Heart left ventricle (tissue), 16 donors: ENCODE results near the gene RNGTT. TPM values are rescaled to one million over a fixed set of nuclear protein-coding genes. Genes with fewer than 3 reads are reported as not detected.

Experiments
- ATAC-seq, 4 donors: fragments of 200-7000 bp; cut with Tn5 transposase; one replicate each; pipeline ENCODE4 v1.9.1; 2020 to 2022; ENCODE audit warnings: moderate library complexity in 4 of 4, mild to moderate bottlenecking in 3 of 4, moderate number of reproducible peaks in 1 of 4
- DNase-seq, 5 donors: peaks; one replicate each; pipeline ENCODE4 v3.0.0-alpha.2; 2020
- H3K27ac ChIP-seq, 12 donors: fragments of 200-600 bp; sonication (generic) in 4 of 12; one replicate each; pipeline versions ENCODE4 v1.5.0 to v1.8.0; 2016 to 2022; ENCODE audit warnings: mild to moderate bottlenecking in 2 of 12
- H3K27me3 ChIP-seq, 9 donors: fragments of 200-600 bp; sonication (generic) in 2 of 9; one replicate each; pipeline versions ENCODE4 v1.5.1 to v1.8.0; 2016 to 2022; ENCODE audit warnings: mild to moderate bottlenecking in 3 of 9
- H3K36me3 ChIP-seq, 9 donors: fragments of 200-600 bp; sonication (generic) in 2 of 9; one replicate each; pipeline versions ENCODE4 v1.5.0 to v1.8.0; 2018 to 2022; ENCODE audit warnings: mild to moderate bottlenecking in 2 of 9
- H3K4me1 ChIP-seq, 12 donors: fragments of 200-600 bp; sonication (generic) in 4 of 12; one replicate each; pipeline versions ENCODE4 v1.5.0 to v1.8.0; 2016 to 2022; ENCODE audit warnings: mild to moderate bottlenecking in 3 of 12
- H3K4me3 ChIP-seq, 12 donors: fragments of 200-600 bp; sonication (generic) in 4 of 12; one replicate each; pipeline versions ENCODE4 v1.5.0 to v1.8.0; 2017 to 2022; ENCODE audit warnings: mild to moderate bottlenecking in 9 of 12, moderate library complexity in 4 of 12
- H3K9me3 ChIP-seq, 12 donors: fragments of 200-600 bp; sonication (generic) in 4 of 12; one replicate each; pipeline versions ENCODE4 v1.5.0 to v1.8.0; 2016 to 2022; ENCODE audit warnings: mild to moderate bottlenecking in 1 of 12
- CTCF ChIP-seq, 12 donors: fragments of 200-600 bp; sonication (generic) in 4 of 12; IDR thresholded peaks; one replicate each; pipeline versions ENCODE4 v1.5.0 to v1.8.0; 2018 to 2022; ENCODE audit warnings: antibody characterized with exemption in 12 of 12, mild to moderate bottlenecking in 5 of 12
- POLR2A ChIP-seq, 2 donors: fragments of 450-650 bp; IDR thresholded peaks; one replicate each; pipeline ENCODE4 v1.6.1; 2017; ENCODE audit warnings: antibody characterized with exemption in 2 of 2, mild to moderate bottlenecking in 2 of 2, moderate library complexity in 2 of 2
- WGBS, 4 donors: extraction: QIAGEN DNeasy Blood & Tissue Kit in 2 of 4; methylation state at CpG; one replicate each; pipeline versions ENCODE4 v1.1.5 to v1.1.7; 2013 to 2018; 5-methylcytosine and 5-hydroxymethylcytosine counted together
- intact Hi-C, 10 donors: fragments of 100-400 bp; cut with DNase I; formaldehyde crosslinking; loops; one replicate each; pipeline versions ENCODE4 v1.11.1 to v1.14.2; 2022
- polyA plus RNA-seq, 2 donors: library from polyadenylated mRNA; stranded (reverse); fragments of 200-250 nt; gene quantifications; one replicate each; pipeline ENCODE4 v1.2.3, GENCODE V29; 2013
- total RNA-seq, 9 donors: library from RNA; depleted of rRNA in 2 of 9; stranded (reverse); fragments of >200 nt in 2 of 9; fragmentation: NEBNext Ultra II Directional in 3 of 9; extraction: Animal tissue kit (Norgen Biotek cat#: 25700) in 3 of 9; gene quantifications; one replicate each; pipeline versions ENCODE4 v1.1.0 to v1.2.4, GENCODE V29; 2016 to 2023
- donor health status: ischemic (EF 13 %, LVEDD 7.1; RV severe dilation, severe dysfunction).
- donor health status: healthy with polysubstance abuse.
- donor health status: DM: no; HTN: yes; CAD: no.
- donor health status: DM: no; HTN: no; CAD: no.
- donor health status: ischemic (EF 25% LVEDD 6.9; RV normal size, moderate dysfunction).
- donor health status: ischemic (EF 25% LVEDD 5.7; RV mildly dilated, moderate dysfunction).
- donor health status: healthy.
- donor health status: DM: yes; HTN: yes; CAD: no.
- donor health status: ischemic (EF 35%, LVEDD 5.7; RV mildly dilated, moderate dysfunction).
- donor health status: nonischemic (EF 11% LVEDD 7.7; RV severe dilation, severe dysfunction).
- donor health status: DM: yes; HTN: yes; CAD: no.
- donor health status: PGD.
- donor health status: ischemic (EF 29% LVEDD 5.4; RV normal size, mild dysfunction).
- donor health status: nonischemic (EF 23%, LVEDD 6.1; RV moderate dilation, normal function).

RNGTT gene
- total and polyA plus RNA-seq, 11 donors: 2.6 to 11.6 (median 9.1) TPM

GRCh38 chr6:89009624-89010059, 46.2 kb upstream of the RNGTT start:
- TF ChIP-seq POLR2A (IDR thresholded peaks at IDR 0.05): no peak
- TF ChIP-seq CTCF (IDR thresholded peaks at IDR 0.05): no peak
- Histone ChIP-seq H3K36me3 (no peaks in the 10 kb centered on the region), H3K4me1 (peaks cover 0 to 7% (median 1%) of the 10 kb centered on the region in 12 donors), H3K9me3 (no peaks in the 10 kb centered on the region), H3K27ac (no peak overlapping the region), H3K27me3 (no peaks in the 10 kb centered on the region), H3K4me3 (no peak overlapping the region)
- DNase-seq (no peak), ATAC-seq (no peak)
- intact Hi-C loops: no loop called here
- 74 to 91% (median 84%) methylated on average over 5 of the region's 5 CpGs for WGBS, 4 donors

GRCh38 chr6:89008815-89009374, 45.5 kb upstream of the RNGTT start:
- no peaks in the 10 kb centered on the region for H3K36me3 ChIP-seq
- no peak overlapping the region for H3K4me3 ChIP-seq
- no peaks in the 10 kb centered on the region for H3K9me3 ChIP-seq
- intact Hi-C loops: no loop called here
- H3K27me3 ChIP-seq: no peaks in the 10 kb centered on the region
- H3K27ac ChIP-seq: no peak overlapping the region
- H3K4me1 ChIP-seq: peaks cover 0 to 7% (median 1%) of the 10 kb centered on the region in 12 donors
- 83 to 93% (median 90%) methylated on average over 5 of the region's 5 CpGs for WGBS, 4 donors
- ATAC-seq: no peak
- TF ChIP-seq CTCF (IDR thresholded peaks at IDR 0.05): no peak
- TF ChIP-seq POLR2A (IDR thresholded peaks at IDR 0.05): no peak
- no peak for DNase-seq

GRCh38 chr6:89008001-89008814, 44.8 kb upstream of the RNGTT start:
- intact Hi-C loops: no loop called here
- peak overlapping the region in 1 of 12 donors; percentile 42 for H3K27ac ChIP-seq
- H3K4me3 ChIP-seq: peak overlapping the region in 2 of 12 donors; percentile 9 to 15
- ATAC-seq (no peak), DNase-seq (no peak)
- H3K9me3 ChIP-seq: no peaks in the 10 kb centered on the region
- H3K4me1 ChIP-seq: peaks cover 0 to 7% (median 1%) of the 10 kb centered on the region in 12 donors
- WGBS, 4 donors: 70 to 82% (median 81%) methylated on average over 8 of the region's 8 CpGs
- TF ChIP-seq CTCF (IDR thresholded peaks at IDR 0.05): no peak
- H3K27me3 ChIP-seq: no peaks in the 10 kb centered on the region
- H3K36me3 ChIP-seq: no peaks in the 10 kb centered on the region

- Histone ChIP-seq H3K9me3 (no peaks in the 10 kb centered on the region), H3K27ac (peak overlapping the region in 1 of 12 donors; percentile 42), H3K36me3 (no peaks in the 10 kb centered on the region), H3K4me3 (peak overlapping the region in 1 of 12 donors; percentile 9), H3K27me3 (no peaks in the 10 kb centered on the region), H3K4me1 (peaks cover 0 to 7% (median 1%) of the 10 kb centered on the region in 12 donors)
- no peak for DNase-seq
- TF ChIP-seq CTCF (IDR thresholded peaks at IDR 0.05) (no peak), POLR2A (IDR thresholded peaks at IDR 0.05) (no peak)
- intact Hi-C loops: no loop called here
- 60 to 73% (median 61%) methylated on average over 15 of the region's 15 CpGs for WGBS, 4 donors
- ATAC-seq: no peak
Measured at GRCh38 chr6:89007209-89008000, 44.0 kb upstream of the RNGTT start.
